ENCODE measurements around the gene IQCM. TPM values are rescaled to one million over a fixed set of nuclear protein-coding genes. Genes with fewer than 3 reads are reported as not detected.
"Not testable (repeated sequence)": the region's sequence is repeated elsewhere in the genome, so short reads cannot be mapped to it uniquely, and the experiment has no call there.

IQCM gene
- total RNA-seq, 4 donors from 2014 or later: not detected

- no peak for DNase-seq
- H3K27ac ChIP-seq: no peak overlapping the region
- intact Hi-C loops (cut with DNase I): no loop called here
- H3K36me3 ChIP-seq: no peaks in the 10 kb centered on the region
- no peaks in the 10 kb centered on the region for H3K4me1 ChIP-seq
- no peak overlapping the region for H3K4me3 ChIP-seq (replicated peaks in 1 of 3)
- WGBS, 2 donors: 73 to 79% methylated on average over 3 of the region's 3 CpGs
- TF ChIP-seq CTCF (IDR thresholded peaks at IDR 0.05) (no peak), POLR2A (IDR thresholded peaks at IDR 0.05) (no peak)
- H3K9me3 ChIP-seq: no peaks in the 10 kb centered on the region
- H3K27me3 ChIP-seq: no peaks in the 10 kb centered on the region
Measured at GRCh38 chr4:149344436-149344835, 471.2 kb downstream of the IQCM start.

DNA sequence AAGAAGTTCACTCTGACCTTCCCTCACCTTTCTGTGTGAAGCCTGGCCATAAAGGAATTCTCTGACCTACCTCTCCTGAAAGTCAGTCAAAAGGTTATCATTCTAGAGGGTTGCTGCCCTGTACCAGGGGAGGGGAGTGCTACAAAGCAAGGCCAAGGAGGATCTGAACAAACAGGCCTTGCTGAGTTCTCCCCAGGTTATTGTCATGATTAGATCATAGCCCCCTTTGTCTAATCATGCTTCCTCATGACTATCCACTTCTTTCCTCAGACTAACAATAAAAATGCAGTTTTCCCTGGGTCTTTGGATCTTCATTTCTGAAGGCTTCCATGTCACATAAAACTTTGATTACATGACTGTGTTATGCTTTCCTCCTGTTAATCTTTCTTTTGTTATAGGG is 472.0 kb downstream of the IQCM start:
- Histone ChIP-seq H3K4me3 (replicated peaks in 1 of 3) (no peak overlapping the region), H3K27ac (no peak overlapping the region), H3K36me3 (no peaks in the 10 kb centered on the region), H3K4me1 (no peaks in the 10 kb centered on the region), H3K9me3 (no peaks in the 10 kb centered on the region), H3K27me3 (no peaks in the 10 kb centered on the region)
- TF ChIP-seq POLR2A (IDR thresholded peaks at IDR 0.05) (no peak), CTCF (IDR thresholded peaks at IDR 0.05) (no peak)
- intact Hi-C loops (cut with DNase I): no loop called here
- DNase-seq: no peak

DNA sequence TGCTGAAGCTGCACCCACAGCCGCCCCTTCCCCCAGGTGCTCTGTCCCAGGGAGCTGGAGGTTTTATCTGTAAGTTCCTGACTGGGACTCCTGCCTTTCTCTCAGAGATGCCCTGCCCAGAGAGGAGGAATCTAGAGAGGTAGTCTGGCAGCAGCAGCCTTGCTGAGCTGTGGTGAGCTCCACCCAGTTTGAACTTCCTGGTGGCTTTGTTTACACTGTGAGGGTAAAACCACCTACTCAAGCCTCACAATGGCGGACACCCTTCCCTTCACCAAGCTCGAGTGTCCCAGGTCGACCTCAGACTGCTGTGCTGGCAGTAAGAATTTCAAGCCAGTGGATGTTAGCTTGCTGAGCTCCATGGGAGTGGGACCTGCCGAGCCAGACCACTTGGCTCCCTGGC is 474.5 kb downstream of the IQCM start:
- H3K4me1 ChIP-seq; H3K36me3 ChIP-seq; H3K9me3 ChIP-seq; H3K27me3 ChIP-seq; H3K27ac ChIP-seq; intact Hi-C loops (cut with DNase I); DNase-seq; H3K4me3 ChIP-seq (replicated peaks in 1 of 3): not testable (repeated sequence)
- 85 to 88% methylated on average over 4 to 5 of the region's 5 CpGs for WGBS, 2 donors

GRCh38 chr4:149328161-149328560 is 487.5 kb downstream of the IQCM start:
- Histone ChIP-seq H3K9me3 (no peaks in the 10 kb centered on the region), H3K27ac (no peak overlapping the region), H3K27me3 (no peaks in the 10 kb centered on the region), H3K4me1 (no peaks in the 10 kb centered on the region), H3K36me3 (no peaks in the 10 kb centered on the region), H3K4me3 (replicated peaks in 1 of 3) (no peak overlapping the region)
- DNase-seq: no peak
- no peak for TF ChIP-seq CTCF (IDR thresholded peaks at IDR 0.05)
- TF ChIP-seq POLR2A (IDR thresholded peaks at IDR 0.05): no peak
- 83 to 87% methylated on average over 3 of the region's 3 CpGs for WGBS, 2 donors
- intact Hi-C loops (cut with DNase I): no loop called here

- TF ChIP-seq CTCF (IDR thresholded peaks at IDR 0.05) (no peak), POLR2A (IDR thresholded peaks at IDR 0.05) (no peak)
- H3K4me3 ChIP-seq (replicated peaks in 1 of 3): no peak overlapping the region
- H3K27me3 ChIP-seq: no peaks in the 10 kb centered on the region
- no peaks in the 10 kb centered on the region for H3K9me3 ChIP-seq
- H3K4me1 ChIP-seq: no peaks in the 10 kb centered on the region
- intact Hi-C loops (cut with DNase I): no loop called here
- no peaks in the 10 kb centered on the region for H3K36me3 ChIP-seq
- 89 to 90% methylated on average over 1 of the region's 1 CpG for WGBS, 2 donors
- H3K27ac ChIP-seq: no peak overlapping the region
- DNase-seq: no peak
Measured at GRCh38 chr4:149322203-149322602, 493.4 kb downstream of the IQCM start.

- 68 to 74% methylated on average over 1 of the region's 1 CpG for WGBS, 2 donors
- no peak for DNase-seq
- Histone ChIP-seq H3K9me3 (no peaks in the 10 kb centered on the region), H3K36me3 (no peaks in the 10 kb centered on the region), H3K27me3 (no peaks in the 10 kb centered on the region), H3K4me1 (no peaks in the 10 kb centered on the region), H3K27ac (no peak overlapping the region), H3K4me3 (replicated peaks in 1 of 3) (no peak overlapping the region)
- intact Hi-C loops (cut with DNase I): no loop called here
- TF ChIP-seq POLR2A (IDR thresholded peaks at IDR 0.05) (no peak), CTCF (IDR thresholded peaks at IDR 0.05) (no peak)
Measured at GRCh38 chr4:149321438-149321837, 494.2 kb downstream of the IQCM start.
